ENCODE data around the gene NHS.

- TF ChIP-seq POLR2A (IDR thresholded peaks at IDR 0.05): no peak
- TF ChIP-seq POLR2AphosphoS5 (IDR thresholded peaks at IDR 0.05): no peak
- TF ChIP-seq CTCF (IDR thresholded peaks at IDR 0.05): no peak
Observed at GRCh38 chrX:17623750-17624149, 248.8 kb downstream of the NHS start.
